ENCODE data around the gene RRN3.

Gene RRN3

DNA sequence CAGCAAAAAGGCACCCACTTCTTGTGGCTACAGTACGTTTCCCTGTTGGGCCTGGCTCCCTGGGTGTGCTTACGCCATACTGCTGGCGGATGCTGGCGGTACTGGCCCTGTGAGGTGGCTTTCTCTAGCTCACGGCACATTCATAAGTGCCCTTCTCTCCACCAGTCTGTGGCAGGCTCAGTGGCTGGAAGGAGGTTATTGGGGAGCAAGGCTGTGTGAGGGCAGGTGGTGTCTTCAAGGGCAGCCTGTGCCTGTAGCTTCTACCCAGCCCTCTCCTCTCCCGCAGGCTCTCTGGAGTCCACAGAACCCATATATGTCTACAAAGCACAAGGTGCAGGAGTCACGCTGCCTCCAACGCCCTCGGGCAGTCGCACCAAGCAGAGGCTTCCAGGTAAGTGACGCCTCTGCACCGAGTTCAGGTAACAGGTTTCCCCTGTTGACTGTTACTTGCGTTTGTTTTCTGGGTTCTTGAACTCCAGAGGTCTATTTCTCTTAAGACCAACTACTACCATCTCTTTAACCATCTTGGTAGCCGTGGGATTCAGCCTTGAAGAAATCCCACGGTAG is 58.8 kb downstream of the RRN3 start:
- H3K9me2 ChIP-seq (replicated peaks; ENCODE audit: insufficient read depth, low read length): no peaks in the 10 kb centered on the region
- H3K27me3 ChIP-seq (ENCODE audit: low read length): no peaks in the 10 kb centered on the region
- no peak overlapping the region for H3K27ac ChIP-seq (ENCODE audit: low read depth, low read length)
- no peak overlapping the region for H3K9ac ChIP-seq (ENCODE audit: low read length)
- no peaks in the 10 kb centered on the region for H3K9me3 ChIP-seq (ENCODE audit: insufficient read depth, low read length)
- H4K20me1 ChIP-seq (ENCODE audit: low read depth, low read length): no peaks in the 10 kb centered on the region
- H3K4me2 ChIP-seq (ENCODE audit: low read depth, low read length, poor library complexity, severe bottlenecking): no peak overlapping the region
- TF ChIP-seq EZH2phosphoT487 (conservative IDR thresholded peaks at IDR 0.05; ENCODE audit: low read length): no peak
- TF ChIP-seq, protein P1, sequence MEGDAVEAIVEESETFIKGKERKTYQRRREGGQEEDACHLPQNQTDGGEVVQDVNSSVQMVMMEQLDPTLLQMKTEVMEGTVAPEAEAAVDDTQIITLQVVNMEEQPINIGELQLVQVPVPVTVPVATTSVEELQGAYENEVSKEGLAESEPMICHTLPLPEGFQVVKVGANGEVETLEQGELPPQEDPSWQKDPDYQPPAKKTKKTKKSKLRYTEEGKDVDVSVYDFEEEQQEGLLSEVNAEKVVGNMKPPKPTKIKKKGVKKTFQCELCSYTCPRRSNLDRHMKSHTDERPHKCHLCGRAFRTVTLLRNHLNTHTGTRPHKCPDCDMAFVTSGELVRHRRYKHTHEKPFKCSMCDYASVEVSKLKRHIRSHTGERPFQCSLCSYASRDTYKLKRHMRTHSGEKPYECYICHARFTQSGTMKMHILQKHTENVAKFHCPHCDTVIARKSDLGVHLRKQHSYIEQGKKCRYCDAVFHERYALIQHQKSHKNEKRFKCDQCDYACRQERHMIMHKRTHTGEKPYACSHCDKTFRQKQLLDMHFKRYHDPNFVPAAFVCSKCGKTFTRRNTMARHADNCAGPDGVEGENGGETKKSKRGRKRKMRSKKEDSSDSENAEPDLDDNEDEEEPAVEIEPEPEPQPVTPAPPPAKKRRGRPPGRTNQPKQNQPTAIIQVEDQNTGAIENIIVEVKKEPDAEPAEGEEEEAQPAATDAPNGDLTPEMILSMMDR (IDR thresholded peaks at IDR 0.05; ENCODE audit: insufficient read depth, low read length, poor library complexity, severe bottlenecking): no peak
- H3K79me2 ChIP-seq (ENCODE audit: insufficient read depth, low read length): no peaks in the 10 kb centered on the region
- H3K4me3 ChIP-seq (ENCODE audit: insufficient read depth, low read length, poor library complexity, severe bottlenecking): no peak overlapping the region
- H2AFZ ChIP-seq (ENCODE audit: low read depth, low read length, severe bottlenecking): no peak overlapping the region
- H3F3A ChIP-seq (ENCODE audit: insufficient read depth): no peaks in the 10 kb centered on the region
- H3K36me3 ChIP-seq (ENCODE audit: low read length): peaks cover 21% of the 10 kb centered on the region; the same call in 1 of the 2 replicates

DNA sequence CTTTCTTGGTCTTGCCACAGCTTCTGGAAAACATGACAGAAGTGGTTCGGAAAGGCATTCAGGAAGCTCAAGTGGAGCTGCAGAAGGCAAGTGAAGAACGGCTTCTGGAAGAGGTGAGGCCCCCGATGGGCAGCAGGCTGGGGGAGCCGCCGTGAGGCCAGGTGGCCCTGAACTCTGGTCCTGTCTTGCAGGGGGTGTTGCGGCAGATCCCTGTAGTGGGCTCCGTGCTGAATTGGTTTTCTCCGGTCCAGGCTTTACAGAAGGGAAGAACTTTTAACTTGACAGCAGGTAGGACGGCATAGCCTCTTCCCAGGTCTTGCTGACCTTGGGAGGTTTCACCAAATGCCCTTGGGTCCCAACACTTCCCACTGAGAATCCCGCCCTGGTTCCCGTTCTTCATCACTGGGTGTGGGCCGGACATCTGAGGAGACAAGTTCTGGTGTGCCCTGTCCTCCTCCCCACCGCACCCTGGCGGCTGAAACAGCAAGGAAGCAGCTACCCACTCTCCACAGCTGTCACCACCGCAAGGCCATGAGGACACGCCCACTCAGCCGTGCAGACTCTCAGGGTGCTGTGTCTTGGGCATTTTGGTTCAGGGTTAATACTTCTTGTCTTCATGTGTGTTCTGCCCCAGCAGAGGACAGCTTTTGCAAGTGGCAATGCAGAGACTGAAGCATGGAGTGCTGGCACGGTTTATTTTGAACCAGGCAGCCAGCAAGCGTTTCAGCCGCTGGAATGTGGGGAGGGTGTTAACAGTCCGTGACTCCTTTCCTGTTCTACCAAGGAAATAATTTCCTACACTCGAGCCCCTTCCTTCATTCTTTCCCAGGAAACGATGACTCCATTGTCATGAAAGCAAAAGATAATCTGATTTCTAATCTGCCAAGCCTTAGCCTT is 59.6 kb downstream of the RRN3 start:
- no peak for TF ChIP-seq EZH2phosphoT487 (conservative IDR thresholded peaks at IDR 0.05; ENCODE audit: low read length)
- H3K9me2 ChIP-seq (replicated peaks; ENCODE audit: insufficient read depth, low read length): no peaks in the 10 kb centered on the region
- no peaks in the 10 kb centered on the region for H3F3A ChIP-seq (ENCODE audit: insufficient read depth)
- H3K9ac ChIP-seq (ENCODE audit: low read length): no peak overlapping the region
- H4K20me1 ChIP-seq (ENCODE audit: low read depth, low read length): no peaks in the 10 kb centered on the region
- H3K79me2 ChIP-seq (ENCODE audit: insufficient read depth, low read length): no peaks in the 10 kb centered on the region
- no peak overlapping the region for H3K27ac ChIP-seq (ENCODE audit: low read depth, low read length)
- H3K36me3 ChIP-seq (ENCODE audit: low read length): peaks cover 21% of the 10 kb centered on the region; the same call in 1 of the 2 replicates
- H3K9me3 ChIP-seq (ENCODE audit: insufficient read depth, low read length): no peaks in the 10 kb centered on the region
- H3K27me3 ChIP-seq (ENCODE audit: low read length): no peaks in the 10 kb centered on the region
- no peak overlapping the region for H2AFZ ChIP-seq (ENCODE audit: low read depth, low read length, severe bottlenecking)
- no peak overlapping the region for H3K4me2 ChIP-seq (ENCODE audit: low read depth, low read length, poor library complexity, severe bottlenecking)
- no peak overlapping the region for H3K4me3 ChIP-seq (ENCODE audit: insufficient read depth, low read length, poor library complexity, severe bottlenecking)

DNA sequence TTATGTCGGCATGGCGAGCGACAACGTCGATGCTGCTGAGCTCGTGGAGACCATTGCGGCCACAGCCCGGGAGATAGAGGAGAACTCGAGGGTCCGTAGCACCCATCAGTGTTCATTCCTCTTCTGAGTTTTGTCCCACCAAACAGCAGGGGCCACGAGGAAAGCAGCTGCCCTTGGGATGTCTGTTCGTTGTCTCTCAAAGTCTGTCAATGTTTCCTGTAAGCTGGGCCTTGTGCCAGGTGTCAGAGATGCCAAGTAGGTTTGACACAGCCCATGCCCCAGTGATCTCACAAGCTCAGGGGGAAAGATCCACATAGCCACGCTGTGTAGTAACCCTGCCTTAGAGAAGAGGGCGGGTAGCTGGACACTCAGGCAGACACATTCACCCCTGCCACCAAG is 60.8 kb downstream of the RRN3 start:
- Histone ChIP-seq H3K4me2 (ENCODE audit: low read depth, low read length, poor library complexity, severe bottlenecking) (no peak overlapping the region), H4K20me1 (ENCODE audit: low read depth, low read length) (no peaks in the 10 kb centered on the region), H3K9me2 (replicated peaks; ENCODE audit: insufficient read depth, low read length) (no peaks in the 10 kb centered on the region), H2AFZ (ENCODE audit: low read depth, low read length, severe bottlenecking) (no peak overlapping the region), H3K4me3 (ENCODE audit: insufficient read depth, low read length, poor library complexity, severe bottlenecking) (no peak overlapping the region), H3K27me3 (ENCODE audit: low read length) (no peaks in the 10 kb centered on the region), H3K36me3 (ENCODE audit: low read length) (peaks cover 16% of the 10 kb centered on the region; the same call in 1 of the 2 replicates), H3F3A (ENCODE audit: insufficient read depth) (no peaks in the 10 kb centered on the region), H3K9ac (ENCODE audit: low read length) (no peak overlapping the region), H3K27ac (ENCODE audit: low read depth, low read length) (no peak overlapping the region), H3K9me3 (ENCODE audit: insufficient read depth, low read length) (no peaks in the 10 kb centered on the region), H3K79me2 (ENCODE audit: insufficient read depth, low read length) (no peaks in the 10 kb centered on the region)
- TF ChIP-seq EZH2phosphoT487 (conservative IDR thresholded peaks at IDR 0.05; ENCODE audit: low read length): no peak
- TF ChIP-seq, protein P1 (IDR thresholded peaks at IDR 0.05; ENCODE audit: insufficient read depth, low read length, poor library complexity, severe bottlenecking): no peak

All from SU-DHL-6 (cell line).